CD4-positive, alpha-beta T cell treated with Interleukin-4 for 4 hours (primary cell): ENCODE data around the gene ZNF831.

Experiments
- DNase-seq: peaks from one replicate; pipeline ENCODE4 v3.0.0-alpha.2; 2020

The ZNF831 gene

DNA sequence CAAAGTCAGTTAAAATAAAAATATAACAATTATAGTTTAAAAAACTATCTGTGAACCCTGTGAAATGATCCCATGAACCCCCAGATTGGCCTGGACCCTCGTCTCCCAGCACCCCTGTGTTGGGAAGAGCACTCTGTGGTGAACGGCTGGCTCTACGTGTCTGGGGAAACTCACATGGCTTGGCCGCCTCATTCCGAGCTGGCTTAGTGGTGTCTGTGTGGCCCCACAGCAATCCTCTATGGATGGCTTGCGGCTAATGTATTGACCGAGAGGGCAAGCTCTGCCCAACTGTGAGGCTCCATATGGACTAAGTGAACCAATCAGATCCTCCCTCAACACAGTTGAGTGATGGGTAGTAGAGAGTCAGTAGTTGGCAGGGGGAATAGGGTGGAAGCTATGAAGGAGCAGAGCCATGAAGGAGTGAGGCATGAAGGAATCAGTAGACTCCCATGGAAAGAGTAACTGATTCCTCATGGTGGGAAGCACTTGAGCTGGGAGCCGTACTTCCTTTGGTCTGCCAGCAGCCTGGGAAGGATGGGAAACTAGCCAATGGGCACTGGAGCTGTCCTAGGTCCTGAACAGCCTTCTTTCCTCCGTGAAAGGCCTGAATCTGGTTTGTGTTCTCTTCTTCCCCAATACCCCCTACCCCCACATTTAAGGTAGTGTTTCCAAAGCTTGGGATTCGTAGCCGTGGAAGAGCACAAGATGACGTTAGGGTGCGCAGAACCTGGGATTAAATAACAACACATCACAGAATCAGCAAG is 21.6 kb upstream of the ZNF831 start:
- no peak for DNase-seq

DNA sequence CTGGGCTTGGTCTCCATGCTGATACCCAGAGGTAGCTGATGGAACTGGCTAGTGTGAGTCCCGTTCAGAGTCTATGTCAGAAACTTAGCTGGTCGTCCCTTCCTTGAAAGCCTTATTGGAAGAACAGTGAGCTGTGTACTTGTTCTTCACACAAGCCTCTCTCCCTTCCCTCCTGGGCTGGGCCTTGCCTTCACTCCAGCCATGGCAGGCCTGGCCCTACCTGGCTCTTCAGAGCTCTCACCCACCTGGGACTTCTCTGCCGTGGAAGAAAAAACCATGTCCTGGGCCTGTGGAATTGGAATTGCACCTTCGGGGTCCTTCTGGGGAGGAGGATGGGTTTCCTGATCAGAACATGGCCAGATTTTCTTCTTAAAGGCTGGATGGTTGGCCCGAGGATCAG is 20.3 kb upstream of the ZNF831 start:
- no peak for DNase-seq

DNA sequence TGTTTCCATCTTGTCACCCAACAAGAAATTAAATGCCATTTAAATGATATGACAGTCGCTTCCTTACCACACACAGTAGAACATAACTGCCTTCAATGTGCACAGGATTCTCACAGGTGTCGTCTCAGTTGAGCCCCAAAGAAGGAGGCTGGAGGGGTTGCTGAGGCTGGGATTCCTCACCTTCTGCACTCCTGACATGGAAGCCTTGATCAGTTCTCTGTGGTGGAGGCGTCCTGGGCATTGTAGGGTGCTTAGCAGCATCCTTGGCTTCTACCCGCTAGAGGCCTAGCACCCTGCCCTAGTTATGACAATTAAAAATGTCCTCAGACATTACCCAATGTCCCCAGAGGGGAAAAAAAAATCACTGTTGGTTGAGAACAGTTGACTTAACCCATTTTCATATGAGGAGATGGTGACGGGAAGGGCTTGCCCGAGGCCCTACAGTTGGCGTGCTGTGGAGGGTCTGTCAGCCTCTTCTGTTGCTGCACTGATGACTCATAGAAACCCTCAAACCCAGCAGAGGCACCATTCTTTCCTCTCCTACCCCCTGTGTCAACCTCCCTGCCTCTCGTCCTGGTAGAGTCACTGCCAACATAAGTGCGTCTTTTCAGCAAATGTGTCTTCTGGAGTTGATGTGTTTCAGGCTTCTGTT is 19.3 kb upstream of the ZNF831 start:
- DNase-seq, result peak; percentile 77

DNA sequence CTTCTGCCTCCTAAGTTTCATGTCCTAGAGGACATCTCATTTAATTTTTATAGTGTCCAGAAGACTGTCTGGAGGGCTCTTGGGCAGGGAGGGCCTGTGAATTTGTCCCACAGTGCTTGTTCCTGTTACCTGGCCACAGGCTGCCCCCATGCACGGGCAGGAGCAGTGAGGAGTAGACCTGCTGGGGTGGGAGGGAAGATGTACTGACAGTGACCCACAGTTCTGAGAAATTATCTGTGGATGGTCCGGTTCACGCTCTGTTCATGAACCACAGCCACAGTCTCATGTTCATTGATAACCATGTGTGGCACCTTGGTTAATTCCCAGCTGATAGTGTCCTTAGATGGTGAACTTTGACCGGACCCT is 18.8 kb upstream of the ZNF831 start:
- no peak for DNase-seq

DNA sequence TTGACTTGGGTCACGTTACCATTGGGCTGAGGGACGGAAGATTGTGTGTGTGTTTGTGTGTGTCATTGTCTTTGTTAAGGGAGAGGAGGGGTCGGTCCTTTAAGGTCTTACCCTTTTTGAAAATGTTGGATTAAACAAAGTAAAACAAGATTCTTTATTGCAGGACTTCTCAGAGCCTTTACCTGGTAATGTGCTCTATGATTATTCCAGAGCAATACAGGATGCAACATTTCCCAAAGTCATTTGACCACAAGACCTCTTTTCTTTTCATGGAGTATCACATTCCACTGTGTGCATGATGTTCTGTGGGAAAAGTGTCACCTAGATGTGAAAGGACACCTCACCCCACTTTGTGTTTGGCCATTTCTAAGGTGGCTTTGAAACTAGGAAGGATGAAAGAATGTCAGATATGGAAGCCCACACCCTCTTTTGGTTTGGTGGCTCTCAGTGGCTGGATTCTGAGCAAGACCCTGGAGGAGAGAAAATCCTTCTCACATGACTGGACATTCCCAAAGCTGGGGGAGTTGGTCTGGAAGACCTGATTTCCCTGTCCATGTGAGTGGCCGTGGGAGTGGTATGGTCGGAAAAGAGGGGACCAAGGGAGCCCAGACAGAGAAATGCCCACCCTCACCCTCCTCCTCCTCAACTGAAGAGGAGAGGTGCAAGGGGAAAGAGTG is 18.2 kb upstream of the ZNF831 start:
- no peak for DNase-seq

DNA sequence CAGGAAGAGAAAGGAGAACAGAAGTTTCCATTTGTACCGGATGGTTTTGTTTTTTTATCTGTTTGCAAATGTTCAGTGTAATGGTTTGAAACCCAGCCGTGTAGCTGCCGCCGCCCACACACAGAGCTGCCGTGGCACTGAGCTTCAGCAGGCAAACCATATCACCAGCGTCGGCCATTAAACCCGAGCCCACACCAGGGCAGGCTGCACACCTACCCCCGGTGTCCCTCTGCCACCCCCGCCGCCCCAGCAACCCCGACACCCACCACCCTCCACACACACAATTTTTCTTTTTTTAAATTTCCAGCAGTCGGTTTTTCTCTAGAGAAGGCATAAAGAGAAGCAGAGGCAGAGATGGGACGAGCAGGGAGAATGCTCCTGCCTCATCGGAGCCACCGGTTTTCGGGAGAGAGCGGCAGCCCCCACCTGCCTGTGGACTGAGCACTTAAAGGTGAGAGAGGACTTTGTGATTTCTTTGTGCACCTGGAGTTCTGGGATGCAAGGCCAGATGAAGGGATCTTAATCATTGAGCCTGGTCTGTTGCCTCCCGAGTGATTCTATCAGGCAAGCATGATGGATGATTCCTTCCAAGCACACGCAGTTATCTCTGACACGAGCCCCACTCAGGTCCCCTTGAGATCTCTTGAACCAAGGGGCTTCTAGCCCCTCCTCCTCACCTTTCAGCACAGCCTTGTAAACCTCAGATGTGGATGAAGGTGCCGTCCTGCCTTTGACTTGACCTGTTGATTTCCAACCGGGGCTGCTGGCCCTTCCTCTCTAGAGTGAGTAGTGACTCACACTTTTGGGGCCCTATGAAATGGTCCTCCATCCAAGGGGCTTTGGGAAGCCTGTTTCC is 17.5 kb upstream of the ZNF831 start:
- peak; percentile 63 for DNase-seq

DNA sequence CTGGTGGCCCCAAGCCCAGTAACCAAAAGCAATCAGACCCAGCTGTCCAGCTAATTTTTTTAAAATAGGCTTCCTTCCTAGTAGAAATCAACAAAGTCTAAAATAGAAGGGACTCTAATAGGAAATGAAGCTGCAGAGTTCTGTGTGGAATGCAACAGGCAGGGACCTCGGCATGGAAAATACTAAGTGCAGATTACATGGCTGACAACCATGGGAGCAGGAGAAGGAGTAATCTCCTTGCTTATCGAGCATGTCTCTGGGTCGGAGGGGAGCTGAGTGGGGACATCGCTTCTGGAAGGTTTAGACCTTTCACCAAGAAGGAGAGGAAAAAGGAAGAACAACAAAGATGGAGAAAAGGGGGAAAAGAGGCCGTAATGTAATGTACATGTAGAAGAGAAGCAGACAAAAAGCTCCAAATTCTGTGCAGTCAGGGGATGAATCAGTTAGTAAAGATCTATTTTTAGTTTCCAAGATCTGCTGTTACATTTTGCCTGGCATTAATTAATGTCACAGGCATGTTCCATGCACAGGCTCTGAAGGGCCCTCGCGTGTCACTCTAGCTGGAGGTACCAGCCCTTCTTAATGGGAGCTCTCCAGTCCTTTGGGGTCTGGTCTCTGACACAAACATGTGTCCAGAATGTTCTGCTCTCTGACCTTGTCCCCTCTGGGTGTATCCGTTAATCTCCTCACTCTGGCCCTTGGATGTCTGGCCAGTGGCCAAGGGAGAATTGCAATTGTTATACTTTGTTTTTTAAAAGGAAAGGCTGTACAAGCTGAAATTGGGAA is 16.6 kb upstream of the ZNF831 start:
- peak; percentile 27 for DNase-seq

DNA sequence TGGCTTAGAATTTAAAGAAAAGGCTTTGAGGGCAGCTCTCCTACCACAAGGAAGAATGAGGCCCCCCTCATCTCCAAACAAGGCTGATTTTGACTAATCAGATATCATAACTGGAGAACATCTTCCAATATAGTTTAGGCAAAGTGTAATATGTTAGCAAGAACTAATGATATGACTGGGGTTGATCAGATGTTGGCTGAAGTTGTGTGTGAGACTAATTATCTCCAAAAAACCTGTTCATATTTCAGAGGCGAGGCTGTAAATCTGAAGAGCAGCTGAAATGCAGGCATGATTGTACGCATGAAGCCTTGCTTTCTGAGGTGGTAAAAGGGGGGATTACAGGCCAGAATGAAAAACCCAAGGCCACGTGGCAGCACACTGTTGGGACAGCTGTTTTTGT is 16.0 kb upstream of the ZNF831 start:
- DNase-seq, result no peak

DNA sequence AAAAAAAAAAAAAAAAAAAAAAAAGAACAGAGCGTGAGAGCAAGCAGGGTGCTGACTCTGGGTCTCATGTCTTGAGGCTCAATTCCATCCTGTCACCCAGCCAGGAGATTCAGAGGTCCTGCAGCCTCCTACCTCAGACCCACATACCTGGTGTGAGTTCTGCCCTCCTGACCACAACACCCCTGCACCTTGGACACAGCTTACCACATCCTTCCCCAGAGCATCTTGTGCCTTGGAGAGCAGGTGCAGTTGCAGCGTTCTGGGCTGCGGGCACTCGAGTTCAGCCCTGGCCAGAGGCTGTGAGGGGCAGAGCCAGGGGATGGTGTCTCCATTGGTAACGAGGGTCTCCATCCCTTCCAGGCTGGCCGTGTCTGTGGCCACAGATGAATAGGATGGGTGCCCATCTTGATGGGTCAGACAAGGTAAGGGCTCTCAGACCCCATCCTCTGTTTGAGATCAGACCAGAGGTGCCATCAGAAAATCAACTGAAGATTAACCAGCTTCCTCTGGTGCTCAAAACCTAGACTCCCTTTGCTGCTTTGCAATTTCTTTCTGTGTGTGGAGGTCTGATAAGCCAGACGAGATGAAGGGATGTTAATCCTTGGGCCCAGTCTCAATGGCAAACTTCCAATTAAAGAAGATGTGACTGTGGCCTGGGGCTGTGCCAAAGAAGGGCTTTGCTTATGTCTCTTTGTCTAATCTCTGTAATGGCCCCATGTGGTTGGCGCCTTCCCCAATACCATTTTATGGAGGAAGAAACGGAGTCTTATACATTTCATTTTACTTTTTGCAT is 14.7 kb upstream of the ZNF831 start:
- peak; percentile 32 for DNase-seq

DNA sequence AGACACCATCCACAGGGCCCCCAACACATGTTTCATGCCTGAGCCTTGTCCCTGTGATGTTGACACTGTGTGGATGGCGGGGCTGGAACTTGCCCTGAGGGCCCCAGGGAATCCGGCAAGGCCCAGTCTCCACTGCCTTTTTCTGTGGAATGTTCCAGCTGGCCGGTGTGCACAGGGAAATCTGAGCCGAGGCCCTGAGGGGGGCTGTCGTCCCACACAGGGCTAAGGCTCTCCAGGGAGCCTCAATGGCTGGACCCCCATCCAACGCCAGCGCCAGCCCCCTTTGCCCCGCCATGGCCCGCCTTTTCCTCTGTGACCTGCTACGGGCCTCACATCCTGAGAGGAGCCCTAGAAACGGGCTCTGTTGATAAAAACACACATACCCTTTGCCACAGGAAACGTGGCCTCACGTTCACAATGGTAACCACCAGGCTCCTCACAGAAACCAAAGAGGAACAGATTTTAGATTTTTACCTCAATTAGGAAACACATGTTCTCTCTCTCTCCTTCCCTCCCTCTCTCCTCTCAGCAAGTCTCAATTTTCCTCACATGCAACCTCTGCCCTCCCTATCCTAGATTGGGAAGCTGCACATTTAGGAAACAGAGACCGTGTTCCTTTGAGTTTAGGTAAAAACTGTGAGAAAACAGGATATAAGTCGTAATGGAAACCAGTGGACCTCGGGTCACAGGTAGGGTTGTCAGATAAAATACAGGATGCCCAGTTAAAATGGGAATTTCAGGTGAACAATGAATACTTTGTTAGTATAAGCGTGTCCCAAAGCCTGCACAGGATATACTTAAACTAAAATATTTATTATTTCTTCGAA is 13.7 kb upstream of the ZNF831 start:
- peak; percentile 92 for DNase-seq

DNA sequence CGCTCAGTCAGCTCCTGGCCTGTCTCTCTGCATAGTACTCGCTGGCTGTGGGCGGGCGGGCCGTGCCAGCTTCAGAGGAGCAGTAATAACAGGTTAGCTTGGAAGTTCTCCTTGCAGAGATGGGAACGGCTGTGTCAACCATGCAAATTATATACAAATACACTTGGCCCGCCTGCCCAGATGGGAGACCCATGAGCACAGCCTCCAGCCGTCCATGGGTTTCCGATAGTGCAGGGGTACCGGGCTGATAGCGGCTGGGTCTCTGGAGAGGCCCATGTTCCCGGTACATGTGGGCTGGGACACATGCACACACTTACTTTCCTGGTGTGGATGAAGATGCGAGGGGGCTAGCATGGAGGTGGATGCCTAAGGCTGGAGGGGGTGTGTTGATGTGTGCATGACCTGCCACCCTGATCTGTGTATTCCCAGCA is 12.8 kb upstream of the ZNF831 start:
- no peak for DNase-seq

DNA sequence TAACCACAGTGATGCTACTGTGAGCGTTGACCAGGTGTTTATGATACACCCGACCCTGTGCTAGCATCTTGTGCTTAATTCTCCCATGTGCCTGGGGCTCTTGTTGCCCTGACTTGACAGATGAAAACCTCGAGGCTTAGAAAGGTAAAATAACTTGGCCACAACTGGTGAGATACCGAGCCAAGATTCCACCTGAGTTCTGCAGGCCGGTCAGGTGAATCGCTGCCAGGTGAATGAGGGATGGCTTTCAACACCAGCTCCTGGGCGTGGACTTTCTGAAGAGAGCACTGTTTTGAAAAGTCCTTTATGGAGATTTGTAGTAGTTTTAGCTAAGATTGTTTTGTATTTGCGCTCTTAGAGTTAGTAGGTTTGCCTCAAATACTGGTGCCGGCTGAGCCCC is 12.2 kb upstream of the ZNF831 start:
- no peak for DNase-seq

DNA sequence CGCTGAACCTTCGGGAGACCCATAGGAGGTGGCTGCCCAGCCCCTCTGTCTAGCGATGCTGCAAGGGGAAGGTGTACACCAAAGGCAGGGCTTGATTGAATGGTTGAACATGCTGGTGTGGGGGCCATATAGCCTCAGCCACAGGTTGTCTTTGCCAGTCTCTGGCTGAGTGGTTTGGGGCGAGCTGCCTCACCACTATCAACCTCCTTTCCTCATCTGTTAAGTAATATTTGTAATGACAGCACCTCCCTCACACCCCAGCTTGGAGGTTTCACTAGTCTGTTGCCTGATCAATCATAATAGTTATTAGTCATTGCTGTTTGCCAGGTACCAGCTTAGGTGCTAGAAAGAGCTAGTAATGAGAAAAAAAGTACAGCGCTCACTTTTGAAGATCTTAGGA is 11.8 kb upstream of the ZNF831 start:
- DNase-seq, result peak; percentile 82

DNA sequence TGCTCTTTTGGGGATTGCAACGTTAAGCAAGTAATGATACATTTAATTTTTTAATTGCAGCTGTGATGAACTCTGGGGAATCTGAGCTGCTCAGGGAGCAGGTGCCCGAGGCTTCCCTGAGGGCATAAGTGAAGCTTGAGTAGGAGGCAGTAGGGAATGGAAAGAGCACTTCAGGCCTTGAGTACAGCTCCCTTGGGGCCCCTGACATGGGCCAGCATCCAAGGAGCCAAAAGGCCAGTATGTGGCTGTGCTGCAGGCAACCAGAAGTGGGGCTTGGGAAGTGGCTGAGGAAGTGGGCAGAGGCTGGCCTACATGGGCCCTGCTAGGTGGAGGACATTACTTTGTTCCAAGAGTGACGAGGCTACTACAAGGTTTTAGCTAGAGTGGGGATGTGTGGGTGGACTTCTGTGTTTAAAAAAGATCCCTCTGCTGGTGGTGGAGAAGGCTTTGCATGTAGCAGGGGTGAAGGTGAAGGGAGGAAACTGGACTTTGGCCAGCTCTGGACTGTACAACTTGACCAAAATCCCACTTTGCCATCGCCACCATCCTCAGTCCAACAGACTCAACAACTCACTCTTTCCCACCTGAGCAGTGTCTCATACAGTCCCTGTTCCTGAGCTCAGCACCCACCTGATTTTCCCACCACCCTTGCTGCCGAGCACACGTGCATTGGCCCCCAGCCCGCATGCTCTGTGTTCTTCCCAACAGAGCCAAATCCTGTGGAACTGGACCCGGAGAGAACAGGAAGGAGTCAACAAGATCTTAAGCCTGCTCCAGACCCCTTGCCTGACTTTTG is 10.9 kb upstream of the ZNF831 start:
- DNase-seq, result no peak

DNA sequence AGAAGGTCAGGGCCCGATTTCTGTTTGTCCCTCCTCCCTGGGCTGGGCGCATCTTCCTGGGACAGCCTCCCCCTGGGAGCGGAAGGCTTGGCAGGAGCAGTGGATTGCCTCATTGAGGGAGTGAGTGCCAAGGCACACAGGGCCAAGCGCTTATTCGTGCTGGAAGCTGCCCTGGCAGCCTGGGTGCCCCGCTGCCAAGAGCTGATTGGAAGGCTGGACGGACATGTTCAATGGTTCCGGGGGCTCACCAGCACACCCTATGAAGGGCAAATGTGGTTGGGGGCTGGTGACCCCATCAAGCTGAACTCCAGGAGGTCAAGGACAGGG is 10.3 kb upstream of the ZNF831 start:
- DNase-seq, result no peak

DNA sequence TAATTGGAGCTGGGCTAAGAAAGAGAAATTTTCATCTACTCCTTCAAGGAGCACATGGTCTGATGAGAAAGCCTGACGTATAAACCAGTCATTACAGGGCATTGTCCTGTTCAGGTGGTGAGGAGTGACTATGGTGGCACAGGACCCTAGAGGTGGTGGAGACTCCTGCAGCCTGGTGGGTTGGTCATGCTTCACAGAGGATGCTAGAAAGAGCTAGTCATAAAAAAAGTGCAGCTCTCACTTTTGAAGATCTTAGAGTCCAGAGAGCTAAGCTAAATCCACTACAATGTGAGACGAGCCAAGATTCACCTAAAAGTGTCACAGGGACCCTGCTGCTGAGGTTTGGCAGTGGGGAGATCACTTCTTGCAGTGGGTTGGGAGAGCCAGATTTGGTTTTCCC is 9.8 kb upstream of the ZNF831 start:
- DNase-seq, result no peak

DNA sequence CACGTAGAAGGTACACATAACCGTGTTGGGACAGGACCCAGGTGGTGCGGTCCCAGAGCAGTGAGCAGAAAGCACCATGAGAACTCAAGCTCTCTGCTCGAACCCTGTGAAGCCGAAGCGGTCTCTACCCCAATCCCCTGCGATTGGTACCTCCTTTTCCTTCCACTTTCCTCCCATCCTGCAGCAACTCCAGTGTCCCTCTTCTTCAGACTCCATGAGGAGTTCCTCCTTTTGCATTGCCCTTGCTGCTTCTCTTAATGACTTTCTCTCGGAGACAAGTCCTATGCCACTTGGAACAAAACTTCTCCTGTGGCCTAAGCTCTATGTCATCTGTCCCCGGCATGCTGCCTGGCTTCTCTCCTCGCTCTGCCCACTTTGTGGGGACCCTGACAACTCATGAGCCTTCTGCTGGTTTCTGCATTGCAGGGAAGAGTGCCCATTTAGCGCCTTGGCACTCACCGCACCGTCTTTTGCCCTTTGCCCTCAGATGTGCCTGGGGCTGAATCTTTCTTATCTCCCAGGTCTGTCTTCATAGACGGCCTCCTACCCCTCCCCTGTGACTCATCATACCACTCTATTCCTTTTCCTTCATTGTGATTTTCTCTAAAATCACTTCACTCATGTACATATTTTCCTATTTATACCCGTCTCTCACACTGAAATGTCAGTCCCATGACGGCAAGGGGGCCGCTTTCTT is 9.2 kb upstream of the ZNF831 start:
- no peak for DNase-seq

DNA sequence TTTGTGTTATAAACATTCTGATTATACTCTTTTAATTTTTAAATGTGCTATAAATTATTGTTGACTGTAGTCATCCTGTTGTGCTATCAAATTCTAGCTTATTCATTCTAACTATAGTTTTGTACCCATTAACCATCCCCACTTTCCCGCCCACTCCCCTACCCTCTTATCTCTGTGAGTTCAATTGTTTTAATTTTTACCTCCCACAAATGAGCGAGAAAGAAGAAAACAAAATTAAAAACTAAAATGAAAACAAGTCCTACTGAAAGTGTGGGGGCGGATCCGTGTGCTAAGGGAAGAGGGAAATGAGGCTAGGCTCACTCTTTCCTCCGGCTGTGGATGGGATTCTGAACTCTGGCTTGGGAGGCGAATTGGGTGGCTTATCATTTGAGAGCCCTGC is 6.6 kb upstream of the ZNF831 start:
- DNase-seq, result no peak

DNA sequence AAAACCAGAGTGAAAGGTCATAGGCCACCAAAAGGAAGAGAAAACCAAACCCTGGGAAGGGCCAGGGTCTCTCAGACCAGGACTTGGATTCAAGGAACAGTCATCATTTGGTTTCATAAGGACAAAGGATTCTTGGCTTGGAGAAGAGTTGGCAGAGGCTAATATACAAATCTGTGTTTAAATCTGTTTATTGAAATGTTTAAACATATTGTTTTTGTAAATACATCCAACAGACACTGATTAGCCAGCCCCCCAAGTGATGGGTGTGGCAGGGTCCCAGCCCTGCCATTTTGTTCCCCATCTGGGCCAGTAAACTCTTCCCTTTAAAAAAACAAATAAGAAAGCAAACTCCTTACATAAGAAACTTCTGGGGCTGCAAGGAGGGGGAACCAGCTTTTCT is 6.1 kb upstream of the ZNF831 start:
- no peak for DNase-seq
